Fibroblast of the conjunctiva (primary cell): Measurements from ENCODE around the gene ELK4.
"Not testable (repeated sequence)": the region's sequence is repeated elsewhere in the genome, so short reads cannot be mapped to it uniquely, and the experiment has no call there.

Source experiments
- DNase-seq: peaks from one replicate; pipeline ENCODE4 v3.0.0-alpha.2; 2010; ENCODE audit warnings: low read depth

Gene ELK4

GRCh38 chr1:205664399-205665017 is 32.7 kb upstream of the ELK4 start:
- DNase-seq: no peak

- no peak for DNase-seq
Measured at GRCh38 chr1:205663286-205663936, 31.6 kb upstream of the ELK4 start.

DNA sequence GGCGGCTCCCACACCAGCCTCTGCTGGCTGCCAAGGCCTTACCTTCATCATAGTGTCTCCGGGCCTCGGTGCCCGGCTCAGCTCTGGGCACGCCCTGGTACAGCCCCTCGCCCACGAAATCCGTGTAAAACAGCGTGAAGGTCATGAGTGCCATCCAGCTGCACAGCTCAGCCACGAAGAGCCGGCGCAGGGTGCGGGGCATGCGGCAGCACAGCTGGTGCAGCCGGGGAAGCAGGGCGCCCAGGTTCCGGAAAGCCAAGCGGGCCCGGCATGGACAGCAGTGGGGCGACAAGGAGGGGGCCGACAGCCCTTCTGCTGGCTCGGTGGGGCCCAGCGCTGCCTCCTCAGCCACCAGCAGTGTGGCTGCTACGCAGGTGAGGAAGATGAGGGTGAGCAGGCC is 31.0 kb upstream of the ELK4 start:
- DNase-seq: no peak

DNA sequence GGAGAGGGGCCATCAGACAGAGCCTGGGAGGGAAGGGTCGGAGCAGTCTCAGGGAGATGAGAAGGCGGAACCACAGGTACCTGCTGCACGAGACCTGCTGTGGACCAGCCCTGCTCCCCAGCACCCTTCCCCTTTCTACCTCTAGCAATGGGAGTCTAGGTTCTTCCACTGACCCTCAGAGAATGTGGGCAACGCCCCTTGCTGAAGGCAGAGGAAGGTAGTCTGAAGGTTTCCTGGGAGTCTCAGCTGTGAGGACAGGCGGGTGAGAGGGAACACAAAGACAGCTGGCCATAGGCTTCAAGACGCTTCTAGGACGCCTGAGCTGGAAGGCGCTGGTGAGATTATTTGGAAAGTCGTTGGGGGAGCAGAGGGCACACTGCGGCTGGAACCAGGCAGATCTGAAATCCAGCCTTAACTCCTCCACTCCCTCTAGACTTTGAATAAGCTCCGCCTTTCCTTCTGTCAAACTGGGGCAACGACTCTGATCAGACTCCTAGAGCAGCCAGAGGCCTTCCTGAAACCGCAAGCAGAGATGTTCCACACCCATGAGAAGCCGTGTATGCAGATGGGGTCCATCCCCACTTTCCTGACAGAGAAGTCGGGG is 30.4 kb upstream of the ELK4 start:
- DNase-seq: no peak

GRCh38 chr1:205661429-205662134 is 29.8 kb upstream of the ELK4 start:
- no peak for DNase-seq

GRCh38 chr1:205660361-205660760 is 28.6 kb upstream of the ELK4 start:
- no peak for DNase-seq

DNA sequence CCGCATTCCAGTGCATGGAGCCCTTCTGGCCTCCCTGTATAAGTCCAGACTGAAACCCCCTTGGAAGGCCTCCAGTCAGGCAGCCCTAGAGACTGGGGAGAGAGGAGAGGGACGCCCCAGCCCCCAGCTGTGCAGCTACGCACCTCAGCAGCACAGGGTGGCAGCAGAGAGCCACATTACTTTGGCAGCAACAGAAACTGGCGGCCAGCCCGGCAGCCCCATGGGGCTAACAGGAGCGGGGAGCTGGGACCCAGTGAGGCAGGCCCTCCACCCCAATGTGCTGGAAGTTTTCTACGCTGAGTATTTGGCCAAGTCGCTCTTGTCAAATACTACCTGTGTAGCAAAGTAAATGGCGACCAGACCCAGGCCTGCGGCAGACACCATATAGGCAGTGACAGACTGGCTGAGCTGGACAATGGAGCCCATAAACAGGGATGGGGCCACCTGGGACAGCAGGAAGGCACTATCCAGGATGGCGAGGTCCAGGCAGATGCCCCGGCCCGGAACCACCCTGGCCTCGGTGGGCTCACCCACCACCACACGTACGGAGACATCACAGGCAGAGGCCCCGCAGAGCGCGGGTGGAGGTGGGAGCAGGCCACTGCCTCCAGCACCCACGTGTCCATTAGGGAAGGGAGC is 27.3 kb upstream of the ELK4 start:
- peak; percentile 28 for DNase-seq

- DNase-seq: no peak
Measured at GRCh38 chr1:205656236-205656635, 24.4 kb upstream of the ELK4 start.

GRCh38 chr1:205652984-205653383 is 21.2 kb upstream of the ELK4 start:
- no peak for DNase-seq

- DNase-seq: no peak
Measured at GRCh38 chr1:205650241-205650640, 18.4 kb upstream of the ELK4 start.

- DNase-seq: no peak
Measured at GRCh38 chr1:205645519-205645918, 13.7 kb upstream of the ELK4 start.

GRCh38 chr1:205642679-205643307 is 11.0 kb upstream of the ELK4 start:
- DNase-seq: no peak

DNA sequence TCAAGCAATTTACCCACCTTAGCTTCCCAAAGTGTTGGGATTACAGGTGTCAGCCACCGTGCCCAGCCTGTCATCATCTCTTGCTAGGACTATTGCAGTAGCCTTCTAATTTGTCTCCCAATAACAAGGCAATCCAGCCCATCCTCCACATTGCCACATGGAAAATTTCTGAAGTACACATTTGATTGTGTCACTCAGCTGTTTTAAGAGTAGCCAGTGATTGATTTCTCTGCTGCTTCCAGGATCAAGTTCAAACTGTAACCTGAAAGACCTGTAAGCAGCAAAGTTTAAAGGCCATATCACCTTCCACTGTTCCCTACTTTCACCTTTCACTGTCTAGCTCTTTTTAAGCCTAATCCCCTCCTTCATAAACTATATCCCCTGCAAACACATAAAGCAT is 7.8 kb upstream of the ELK4 start:
- no peak for DNase-seq

- no peak for DNase-seq
Measured at GRCh38 chr1:205637854-205638468, 6.2 kb upstream of the ELK4 start.

- no peak for DNase-seq
Measured at GRCh38 chr1:205636732-205637131, 4.9 kb upstream of the ELK4 start.

DNA sequence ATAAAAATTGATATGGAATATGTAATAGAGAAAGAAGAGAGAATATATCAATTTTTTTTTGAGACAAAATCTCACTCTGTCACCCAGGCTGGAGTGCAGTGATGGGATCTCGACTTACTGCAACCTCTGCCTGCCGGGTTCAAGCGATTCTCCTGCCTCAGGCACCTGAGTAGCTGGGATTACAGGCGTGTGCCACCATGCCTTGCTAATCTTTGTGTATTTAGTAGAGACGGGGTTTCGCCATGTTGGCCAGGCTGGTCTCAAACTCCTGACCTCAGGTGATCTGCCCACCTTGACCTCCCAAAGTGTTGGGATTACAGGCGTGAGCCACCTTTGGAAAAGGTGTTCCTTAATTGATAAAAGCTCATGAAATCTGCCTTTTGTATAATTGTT is 4.3 kb upstream of the ELK4 start:
- not testable (repeated sequence) for DNase-seq

DNA sequence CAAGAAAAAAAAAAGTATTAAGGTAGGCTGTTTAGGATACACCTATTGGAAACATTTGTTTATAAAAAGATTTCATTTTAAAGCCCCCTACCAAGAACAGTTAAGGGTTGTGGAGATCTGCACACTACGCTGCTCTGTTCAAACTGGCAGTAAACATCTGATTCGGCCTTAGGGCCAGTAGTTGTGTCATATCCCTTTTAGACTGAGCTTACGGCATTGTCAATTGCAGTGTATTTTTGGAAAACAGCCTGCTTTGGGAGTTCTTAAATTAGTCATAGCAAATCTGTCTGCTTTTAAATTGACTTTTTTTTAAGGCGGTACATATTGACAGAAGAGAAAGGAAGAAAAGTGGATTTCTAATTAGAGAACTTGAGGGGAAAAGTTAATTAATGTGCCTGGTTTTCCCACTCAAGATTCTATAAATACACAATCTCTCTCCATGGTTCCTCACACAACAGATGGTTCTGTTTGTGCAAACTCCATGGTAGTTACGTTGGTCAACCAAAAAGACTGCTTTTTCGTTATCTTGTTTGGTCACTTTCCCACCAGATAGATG is 1.7 kb upstream of the ELK4 start:
- no peak for DNase-seq

GRCh38 chr1:205632669-205633169 is 908 bp upstream of the ELK4 start:
- no peak for DNase-seq

- peak; percentile 27 for DNase-seq
Measured at GRCh38 chr1:205631010-205631767, 622 bp downstream of the ELK4 start.

- no peak for DNase-seq
Measured at GRCh38 chr1:205630651-205631009, 1.2 kb downstream of the ELK4 start.
